Calu3 (cell line): ENCODE results near the gene PSENEN. TPM values are rescaled to one million over a fixed set of nuclear protein-coding genes. Genes with fewer than 3 reads are reported as not detected.

Source experiments
- BruUV-seq: library from RNA; stranded (reverse); fragments of 400-500 nt; replicated peaks from 2 replicates; lab custom pipeline; 2021; lab: Mats Ljungman, UMichigan
- CTCF ChIA-PET: fragments of 300-600 bp; sonication (Branson Sonifier 250); formaldehyde crosslinking; loops from one replicate; lab custom pipeline; 2022; ENCODE audit warnings: antibody characterized with exemption; lab: Charles Lee
- DNase-seq: peaks from one replicate; pipeline ENCODE4 v3.0.0; 2022
- H3K27ac Mint-ChIP-seq: one replicate; pipeline ENCODE4 v1.8.0; 2022; ENCODE audit warnings: mixed read lengths; ENCODE audit not compliant: unreplicated experiment
- H3K27me3 Mint-ChIP-seq: one replicate; pipeline ENCODE4 v1.8.0; 2022; ENCODE audit warnings: mixed read lengths; ENCODE audit not compliant: unreplicated experiment
- H3K36me3 Mint-ChIP-seq: one replicate; pipeline ENCODE4 v1.8.0; 2022; ENCODE audit warnings: mild to moderate bottlenecking, moderate library complexity, mixed read lengths; ENCODE audit not compliant: insufficient read depth, unreplicated experiment
- H3K4me1 Mint-ChIP-seq: one replicate; pipeline ENCODE4 v1.8.0; 2022; ENCODE audit warnings: mild to moderate bottlenecking, low read depth, mixed read lengths; ENCODE audit not compliant: unreplicated experiment
- H3K4me3 Mint-ChIP-seq: one replicate; pipeline ENCODE4 v1.8.0; 2022; ENCODE audit warnings: mild to moderate bottlenecking, low read depth, moderate library complexity, mixed read lengths; ENCODE audit not compliant: unreplicated experiment
- H3K9me3 Mint-ChIP-seq: one replicate; pipeline ENCODE4 v1.8.0; 2022; ENCODE audit warnings: low read depth, mixed read lengths; ENCODE audit not compliant: unreplicated experiment
- intact Hi-C: fragments of 100-400 bp; cut with micrococcal nuclease; formaldehyde crosslinking; loops from one replicate; pipeline ENCODE4 v1.10.0; 2022; ENCODE audit not compliant: unreplicated experiment
- total RNA-seq: library from RNA; stranded (reverse); gene quantifications from 2 replicates; pipeline ENCODE4 v1.2.3, GENCODE V29; 2022
- TF ChIP-seq, protein P1 (sequence below): fragments of 200-600 bp; IDR thresholded peaks from one replicate; pipeline ENCODE4 v1.8.0; 2022; ENCODE audit warnings: antibody characterized with exemption; ENCODE audit not compliant: unreplicated experiment

The PSENEN gene
- total RNA-seq, 1 experiment from 2014 or later: 114 TPM

DNA sequence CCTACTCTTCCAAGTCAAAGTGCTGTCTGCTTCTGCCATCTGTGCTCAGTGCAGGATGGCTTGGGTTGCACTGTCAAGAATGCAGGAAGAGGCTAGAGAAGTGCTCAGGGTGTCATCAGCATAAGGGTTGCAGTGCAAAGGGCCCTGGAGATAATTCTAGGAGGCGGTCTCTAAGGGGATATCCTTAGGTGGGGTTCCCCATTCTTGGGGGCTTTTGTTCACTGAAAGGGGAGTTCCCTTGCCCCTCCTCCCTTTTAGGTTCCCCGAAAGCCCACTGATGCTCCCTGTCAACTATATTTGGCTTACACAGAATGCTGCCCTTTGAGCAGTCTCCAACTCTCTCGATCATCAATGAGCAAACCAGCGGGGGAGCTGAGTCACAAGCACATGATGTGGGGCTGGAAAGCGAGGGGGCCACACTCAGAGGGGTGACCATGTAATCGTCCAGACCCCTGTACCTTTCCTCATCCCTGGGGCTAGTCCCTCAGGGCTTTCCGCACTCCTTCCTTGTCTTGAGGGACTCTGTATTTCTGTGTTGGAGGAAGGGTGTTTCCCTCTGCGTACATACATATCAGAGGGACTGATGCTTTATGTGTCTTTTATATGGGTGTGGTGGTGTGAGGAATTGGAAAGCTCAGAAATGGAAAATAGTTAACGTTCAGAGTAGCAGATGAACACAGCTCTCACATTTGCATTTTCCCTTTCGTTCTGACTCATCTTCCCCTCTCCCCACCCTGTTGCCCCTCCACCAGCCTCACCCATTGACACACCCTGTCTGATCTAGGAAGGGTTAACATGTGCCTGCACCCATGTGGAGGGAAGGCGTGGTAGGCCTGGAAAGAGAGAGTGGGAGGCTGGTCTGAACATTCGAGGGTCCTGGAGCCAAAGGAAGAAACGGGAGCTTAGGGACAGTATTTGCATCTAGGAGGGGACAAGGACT lies 34.4 kb upstream of the PSENEN start:
- DNase-seq: no peak
- H3K27me3 Mint-ChIP-seq: peaks cover 58% of the 10 kb centered on the region
- no TSS peak for BruUV-seq
- H3K4me3 Mint-ChIP-seq: no peak overlapping the region
- intact Hi-C loops: no loop called here
- CTCF ChIA-PET: interaction anchor here (0.6 to 0.8 kb wide), 2 partner anchors 18 to 19 kb away, joined by 3 to 6 read pairs; no protein-coding TSS in a partner anchor
- no peak overlapping the region for H3K27ac Mint-ChIP-seq
- no peaks in the 10 kb centered on the region for H3K9me3 Mint-ChIP-seq
- peaks cover 11% of the 10 kb centered on the region for H3K4me1 Mint-ChIP-seq
- peaks cover 5% of the 10 kb centered on the region for H3K36me3 Mint-ChIP-seq
- TF ChIP-seq, protein P1, sequence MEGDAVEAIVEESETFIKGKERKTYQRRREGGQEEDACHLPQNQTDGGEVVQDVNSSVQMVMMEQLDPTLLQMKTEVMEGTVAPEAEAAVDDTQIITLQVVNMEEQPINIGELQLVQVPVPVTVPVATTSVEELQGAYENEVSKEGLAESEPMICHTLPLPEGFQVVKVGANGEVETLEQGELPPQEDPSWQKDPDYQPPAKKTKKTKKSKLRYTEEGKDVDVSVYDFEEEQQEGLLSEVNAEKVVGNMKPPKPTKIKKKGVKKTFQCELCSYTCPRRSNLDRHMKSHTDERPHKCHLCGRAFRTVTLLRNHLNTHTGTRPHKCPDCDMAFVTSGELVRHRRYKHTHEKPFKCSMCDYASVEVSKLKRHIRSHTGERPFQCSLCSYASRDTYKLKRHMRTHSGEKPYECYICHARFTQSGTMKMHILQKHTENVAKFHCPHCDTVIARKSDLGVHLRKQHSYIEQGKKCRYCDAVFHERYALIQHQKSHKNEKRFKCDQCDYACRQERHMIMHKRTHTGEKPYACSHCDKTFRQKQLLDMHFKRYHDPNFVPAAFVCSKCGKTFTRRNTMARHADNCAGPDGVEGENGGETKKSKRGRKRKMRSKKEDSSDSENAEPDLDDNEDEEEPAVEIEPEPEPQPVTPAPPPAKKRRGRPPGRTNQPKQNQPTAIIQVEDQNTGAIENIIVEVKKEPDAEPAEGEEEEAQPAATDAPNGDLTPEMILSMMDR: no peak

DNA sequence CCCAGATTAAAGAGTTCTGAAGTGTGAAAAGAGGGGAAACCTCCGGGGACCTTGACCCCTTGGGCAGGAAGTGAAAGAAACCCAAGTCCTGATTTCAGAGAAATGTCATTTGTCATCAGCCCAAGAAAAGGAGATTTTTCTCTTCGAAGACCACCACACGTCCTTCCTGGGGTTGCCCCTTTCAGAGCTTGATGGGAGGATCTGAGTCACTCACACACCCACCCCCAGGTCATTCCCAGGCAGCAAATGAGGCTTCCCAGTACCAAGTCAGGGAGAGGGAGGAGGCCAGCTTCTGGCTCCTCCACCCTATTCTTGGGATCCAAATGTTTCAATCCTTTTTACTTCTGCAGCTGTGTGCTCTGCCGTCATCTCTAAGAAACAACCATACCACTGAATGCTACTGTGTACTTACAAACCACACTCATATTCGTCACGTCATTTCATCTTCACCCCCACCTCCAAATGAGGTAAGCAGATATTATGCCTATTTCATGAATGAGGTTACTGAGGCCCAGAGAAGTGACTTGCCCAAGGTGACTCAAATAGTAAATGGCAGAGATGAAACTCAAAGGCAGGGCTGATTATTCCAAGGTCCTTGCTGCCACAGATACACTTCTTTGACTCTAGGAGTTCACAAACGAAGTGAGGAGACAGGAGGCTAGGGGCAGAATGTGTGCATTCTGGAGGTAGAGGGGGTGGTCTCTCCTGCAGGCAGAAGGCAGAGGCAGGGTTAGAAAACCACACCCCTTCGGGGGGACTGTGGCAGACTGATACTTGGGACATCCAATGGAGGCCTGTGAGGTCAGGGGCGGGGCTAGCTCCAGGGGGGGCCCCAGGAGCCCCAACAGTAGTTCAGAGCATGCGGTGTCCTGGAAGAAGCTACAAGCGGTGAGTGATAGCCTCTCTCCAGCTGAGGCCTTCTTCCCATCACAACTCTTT lies 32.6 kb upstream of the PSENEN start:
- Mint-ChIP-seq H3K27me3 (peaks cover 58% of the 10 kb centered on the region), H3K27ac (no peak overlapping the region), H3K4me1 (peaks cover 18% of the 10 kb centered on the region), H3K9me3 (no peaks in the 10 kb centered on the region), H3K4me3 (no peak overlapping the region), H3K36me3 (peaks cover 22% of the 10 kb centered on the region)
- DNase-seq: no peak
- intact Hi-C loops: no loop called here
- TF ChIP-seq, protein P1: no peak
- BruUV-seq: no TSS peak
- CTCF ChIA-PET: no interaction called here

DNA sequence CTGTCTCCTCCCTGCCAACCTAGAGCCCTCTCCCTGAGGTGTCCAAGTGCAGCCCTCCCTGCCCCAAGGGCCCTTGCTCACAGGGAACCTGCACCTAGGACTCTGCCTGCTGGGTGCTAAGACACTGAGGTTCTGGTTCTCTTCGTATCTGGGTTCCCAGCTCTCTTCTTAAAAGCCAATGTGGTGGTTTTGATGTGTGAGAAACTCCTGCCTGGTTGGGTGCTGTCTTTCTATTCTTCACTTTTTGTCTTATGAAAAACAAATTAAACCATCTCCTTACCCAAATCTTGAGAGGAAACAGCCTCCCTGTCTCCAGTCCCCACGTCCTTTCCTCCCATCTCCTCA lies 32.0 kb upstream of the PSENEN start:
- Mint-ChIP-seq H3K36me3 (peaks cover 26% of the 10 kb centered on the region), H3K27me3 (peaks cover 53% of the 10 kb centered on the region), H3K4me3 (no peak overlapping the region), H3K9me3 (no peaks in the 10 kb centered on the region), H3K27ac (no peak overlapping the region), H3K4me1 (peaks cover 18% of the 10 kb centered on the region)
- CTCF ChIA-PET: no interaction called here
- intact Hi-C loops: no loop called here
- TF ChIP-seq, protein P1: no peak
- BruUV-seq: no TSS peak
- DNase-seq: no peak

DNA sequence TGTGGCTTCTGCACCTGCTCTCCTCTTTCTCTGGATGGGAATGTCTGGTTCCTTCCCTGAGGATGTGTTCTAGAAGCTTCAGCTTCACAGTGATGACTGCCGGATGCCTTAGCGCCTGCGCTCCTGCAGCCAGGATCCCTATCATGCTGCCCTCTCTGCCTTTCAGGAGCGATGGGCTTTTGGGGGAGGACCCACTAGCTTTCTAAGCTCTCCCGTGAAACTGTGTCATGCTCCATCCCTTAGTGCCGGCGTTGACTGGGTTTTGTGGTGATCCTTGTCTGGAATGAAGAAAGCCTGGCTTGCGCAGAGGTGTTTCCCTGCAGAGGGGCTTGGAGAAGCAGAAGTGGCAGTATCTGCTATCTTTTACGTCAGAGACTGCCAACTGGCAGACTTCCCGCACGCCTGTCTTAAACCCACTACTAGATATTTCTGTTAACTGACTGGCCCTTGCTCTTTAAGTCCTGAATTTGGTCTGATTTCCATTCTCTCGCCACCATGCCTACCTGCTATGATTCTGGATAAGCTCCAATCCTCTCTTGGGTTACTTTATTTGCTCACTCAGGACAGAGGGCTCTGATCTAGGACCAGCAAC lies 31.5 kb upstream of the PSENEN start:
- intact Hi-C loops: no loop called here
- no peak for DNase-seq
- Mint-ChIP-seq H3K36me3 (peaks cover 32% of the 10 kb centered on the region), H3K4me1 (peaks cover 18% of the 10 kb centered on the region), H3K27me3 (peaks cover 48% of the 10 kb centered on the region), H3K9me3 (no peaks in the 10 kb centered on the region), H3K27ac (no peak overlapping the region), H3K4me3 (no peak overlapping the region)
- TF ChIP-seq, protein P1: no peak
- no TSS peak for BruUV-seq
- CTCF ChIA-PET: interaction anchor here (1.3 kb wide), 1 partner anchor 12 kb away, joined by 3 read pairs; no protein-coding TSS in a partner anchor
